ENCODE measurements around the gene ZNF445. TPM values are rescaled to one million over a fixed set of nuclear protein-coding genes. Genes with fewer than 3 reads are reported as not detected.
"Not testable (repeated sequence)": the region's sequence is repeated elsewhere in the genome, so short reads cannot be mapped to it uniquely, and the experiment has no call there.

ZNF445 gene
- total and polyA plus RNA-seq, 12 donors, result 1.6 to 18.6 (median 15.4) TPM

- ATAC-seq (no peak), DNase-seq (no peak)
- Histone ChIP-seq H3K4me3 (no peak overlapping the region), H3K27me3 (no peaks in the 10 kb centered on the region), H3K27ac (no peak overlapping the region), H3K9me3 (peaks cover 0 to 59% (median 17%) of the 10 kb centered on the region in 11 donors), H3K4me1 (peaks cover 0 to 11% (median 10%) of the 10 kb centered on the region in 9 donors), H3K36me3 (peaks cover 0 to 52% (median 25%) of the 10 kb centered on the region in 9 donors)
- intact Hi-C loops (cut with DNase I), result no loop called here
- no peak for TF ChIP-seq CTCF (IDR thresholded peaks at IDR 0.05)
- WGBS, 2 donors, result 100% methylated on average over 1 of the region's 1 CpG
Observed at GRCh38 chr3:44504566-44504965, 27.1 kb upstream of the ZNF445 start.

DNA sequence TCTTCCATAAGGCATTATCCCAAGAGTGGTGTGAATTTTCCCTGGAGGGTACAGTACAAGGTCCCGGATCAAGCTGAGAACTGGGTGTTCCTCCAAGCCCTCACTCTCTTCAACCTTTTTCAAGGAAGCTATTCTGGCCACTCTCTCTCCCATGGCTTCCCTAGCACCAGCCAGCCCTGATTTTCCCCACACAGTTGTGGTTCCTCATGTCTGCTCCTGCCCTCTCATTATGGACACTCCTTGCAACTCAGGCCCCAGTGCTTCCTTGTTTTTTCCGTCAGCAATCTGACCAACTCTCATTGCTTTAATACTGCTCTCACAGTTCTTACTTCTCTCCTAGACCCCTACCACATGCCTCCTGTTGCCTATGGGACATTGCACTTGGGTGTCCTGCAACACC, 25.7 kb upstream of the ZNF445 start:
- ATAC-seq; H3K27me3 ChIP-seq; intact Hi-C loops (cut with DNase I); H3K4me1 ChIP-seq; DNase-seq; H3K27ac ChIP-seq; H3K4me3 ChIP-seq: not testable (repeated sequence)
- Histone ChIP-seq H3K36me3 (peaks cover 0 to 66% (median 39%) of the 10 kb centered on the region in 9 donors), H3K9me3 (peaks cover 0 to 73% (median 26%) of the 10 kb centered on the region in 11 donors)
- 90 to 95% methylated on average over 2 of the region's 2 CpGs for WGBS, 2 donors

- no peak for ATAC-seq
- intact Hi-C loops (cut with DNase I), result no loop called here
- WGBS, 2 donors, result 92 to 95% methylated on average over 3 of the region's 3 CpGs
Observed at GRCh38 chr3:44501971-44502370, 24.5 kb upstream of the ZNF445 start.

DNA sequence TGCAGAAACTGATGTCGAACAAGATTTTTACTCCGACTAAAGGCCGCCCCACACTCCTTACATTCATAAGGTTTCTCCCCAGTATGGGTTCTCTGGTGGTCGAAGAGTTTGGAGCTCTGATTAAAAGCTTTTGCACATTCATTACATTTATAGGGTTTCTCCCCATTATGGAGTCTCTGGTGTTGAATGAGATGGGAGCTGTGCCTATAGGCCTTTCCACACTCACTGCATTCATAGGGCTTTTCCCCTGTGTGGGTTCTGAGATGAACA, 22.4 kb upstream of the ZNF445 start:
- Histone ChIP-seq H3K36me3 (peaks cover 0 to 70% (median 39%) of the 10 kb centered on the region in 9 donors), H3K9me3 (peaks cover 0 to 92% (median 26%) of the 10 kb centered on the region in 11 donors)
- 97 to 98% methylated on average over 4 of the region's 4 CpGs for WGBS, 2 donors
- DNase-seq; H3K27ac ChIP-seq; intact Hi-C loops (cut with DNase I); H3K4me1 ChIP-seq; H3K27me3 ChIP-seq; ATAC-seq; H3K4me3 ChIP-seq: not testable (repeated sequence)

More at GRCh38 chr3:44501971-44502370, 24.5 kb upstream of the ZNF445 start:
- H3K4me1 ChIP-seq, result no peaks in the 10 kb centered on the region
- DNase-seq, result no peak
- H3K27me3 ChIP-seq, result no peaks in the 10 kb centered on the region
- H3K36me3 ChIP-seq, result peaks cover 0 to 77% (median 39%) of the 10 kb centered on the region in 9 donors
- no peak for TF ChIP-seq CTCF (IDR thresholded peaks at IDR 0.05)
- no peak overlapping the region for H3K4me3 ChIP-seq
- no peak overlapping the region for H3K27ac ChIP-seq
- H3K9me3 ChIP-seq, result peaks cover 0 to 85% (median 26%) of the 10 kb centered on the region in 11 donors

DNA sequence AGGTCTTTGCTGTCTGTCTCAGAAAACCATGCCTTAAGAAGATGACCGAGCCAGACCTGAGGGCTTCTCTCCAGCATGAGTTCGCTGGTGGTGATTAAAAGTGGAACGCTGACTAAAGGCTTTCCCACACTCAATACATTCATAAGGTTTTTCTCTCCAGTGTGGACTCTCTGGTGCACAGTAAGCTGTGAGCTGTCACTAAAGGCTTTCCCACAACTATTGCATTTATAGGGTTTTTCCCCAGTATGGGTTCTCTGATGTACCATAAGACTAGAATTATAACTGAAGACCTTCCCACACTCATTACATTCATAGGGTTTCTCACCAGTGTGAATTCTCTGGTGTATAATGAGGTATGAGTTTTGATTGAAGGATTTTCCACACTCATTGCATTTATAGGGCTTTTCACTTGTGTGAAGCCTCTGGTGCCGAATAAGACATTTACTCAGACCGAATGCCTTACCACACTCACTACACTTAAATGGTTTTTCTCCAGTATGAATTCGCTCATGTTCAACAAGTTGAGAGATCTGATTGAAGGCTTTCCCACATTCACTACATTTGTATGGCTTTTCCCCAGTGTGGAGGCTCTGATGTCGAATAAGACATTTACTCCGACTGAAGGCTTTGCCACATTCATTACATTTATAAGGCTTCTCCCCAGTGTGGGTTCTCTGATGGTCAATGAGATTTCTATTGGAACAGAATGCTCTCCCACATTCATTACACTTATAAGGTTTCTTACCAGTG, 21.9 kb upstream of the ZNF445 start:
- H3K36me3 ChIP-seq, result peaks cover 0 to 70% (median 39%) of the 10 kb centered on the region in 9 donors
- H3K9me3 ChIP-seq, result peaks cover 0 to 95% (median 26%) of the 10 kb centered on the region in 11 donors
- no peak for ATAC-seq
- intact Hi-C loops (cut with DNase I), result no loop called here
- DNase-seq, result no peak
- no peaks in the 10 kb centered on the region for H3K4me1 ChIP-seq
- no peak overlapping the region for H3K4me3 ChIP-seq
- WGBS, 2 donors, result 97 to 99% methylated on average over 8 of the region's 8 CpGs
- no peak for TF ChIP-seq CTCF (IDR thresholded peaks at IDR 0.05)
- no peaks in the 10 kb centered on the region for H3K27me3 ChIP-seq
- no peak overlapping the region for H3K27ac ChIP-seq
